ENCODE results near the gene RFC2. TPM values are rescaled to one million over a fixed set of nuclear protein-coding genes. Genes with fewer than 3 reads are reported as not detected.
"Not testable (repeated sequence)": the region's sequence is repeated elsewhere in the genome, so short reads cannot be mapped to it uniquely, and the experiment has no call there.

Gene RFC2
- total RNA-seq, 2 experiments from 2014 or later = 52.5 to 55.9 TPM

DNA sequence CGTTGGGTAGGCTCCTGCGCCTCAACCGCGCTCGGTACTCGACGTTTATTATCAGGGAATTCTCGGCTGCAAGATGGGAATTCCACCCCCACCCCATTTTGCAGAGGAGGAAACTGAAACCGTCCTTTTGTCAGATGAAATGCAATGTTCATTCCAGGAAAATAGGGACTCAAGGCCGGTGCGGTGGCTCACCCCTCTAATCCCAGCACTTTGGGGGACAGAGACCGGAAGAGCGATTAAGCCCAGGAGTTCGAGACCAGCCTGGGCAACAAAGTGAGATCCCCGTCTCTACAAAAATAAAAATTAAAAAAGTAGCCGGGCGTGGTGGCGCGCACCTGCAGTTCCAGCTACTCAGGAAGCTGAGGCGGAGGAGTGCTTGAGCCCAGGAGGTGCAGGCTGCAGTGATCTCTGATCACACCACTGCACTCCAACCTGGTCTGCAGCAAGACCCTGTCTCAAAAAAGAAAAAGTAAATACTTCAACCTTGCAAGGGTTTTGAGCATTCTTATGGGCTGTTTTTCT lies 720 bp upstream of the RFC2 start:
- H3K9me3 Mint-ChIP-seq = no peaks in the 10 kb centered on the region
- H3K27me3 Mint-ChIP-seq = peaks cover 3% of the 10 kb centered on the region
- DNase-seq = peak; percentile 22
- ChIA-PET POLR2A (interaction anchor here (0.6 to 1.6 kb wide), 8 partner anchors 13 to 80 kb away, joined by 3 to 4 read pairs (median 4); partner anchors contain the start of gene LAT2), CTCF (interaction anchor here (0.9 to 2.6 kb wide), 3 partner anchors 21 to 145 kb away, joined by 3 to 12 read pairs (median 4); no protein-coding TSS in a partner anchor)
- peaks cover 27% of the 10 kb centered on the region for H3K36me3 Mint-ChIP-seq (ENCODE audit: low read depth)
- peak overlapping the region; percentile 92 for H3K27ac Mint-ChIP-seq
- H3K4me3 Mint-ChIP-seq = peak overlapping the region; percentile 92
- peaks cover 41% of the 10 kb centered on the region for H3K4me1 Mint-ChIP-seq

DNA sequence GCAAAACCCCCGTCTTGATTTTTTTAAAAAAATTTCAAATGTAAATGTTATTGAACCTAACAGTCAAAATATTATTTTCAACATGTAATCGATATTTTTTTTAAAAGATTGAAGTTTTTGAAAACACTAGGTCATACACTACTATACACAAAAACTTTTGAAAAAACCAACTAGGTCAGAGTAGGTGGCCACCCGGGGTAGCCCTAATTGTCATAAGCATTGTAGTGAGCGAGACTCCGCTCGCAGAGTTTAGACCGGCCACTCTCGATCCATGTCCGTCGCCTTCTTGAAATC lies 417 bp downstream of the RFC2 start:
- H3K27me3 Mint-ChIP-seq = peaks cover 3% of the 10 kb centered on the region
- peaks cover 49% of the 10 kb centered on the region for H3K4me1 Mint-ChIP-seq
- H3K9me3 Mint-ChIP-seq = no peaks in the 10 kb centered on the region
- DNase-seq = no peak
- ChIA-PET CTCF (interaction anchor here (0.6 to 1.9 kb wide), 4 partner anchors 17 to 189 kb away, joined by 3 to 11 read pairs (median 4); no protein-coding TSS in a partner anchor), POLR2A (interaction anchor here (1.0 to 1.6 kb wide), 4 partner anchors 34 to 47 kb away, joined by 4 to 9 read pairs (median 4); partner anchors contain the start of gene LAT2)
- peak overlapping the region; percentile 92 for H3K4me3 Mint-ChIP-seq
- peaks cover 36% of the 10 kb centered on the region for H3K36me3 Mint-ChIP-seq (ENCODE audit: low read depth)
- H3K27ac Mint-ChIP-seq = peak overlapping the region; percentile 92

DNA sequence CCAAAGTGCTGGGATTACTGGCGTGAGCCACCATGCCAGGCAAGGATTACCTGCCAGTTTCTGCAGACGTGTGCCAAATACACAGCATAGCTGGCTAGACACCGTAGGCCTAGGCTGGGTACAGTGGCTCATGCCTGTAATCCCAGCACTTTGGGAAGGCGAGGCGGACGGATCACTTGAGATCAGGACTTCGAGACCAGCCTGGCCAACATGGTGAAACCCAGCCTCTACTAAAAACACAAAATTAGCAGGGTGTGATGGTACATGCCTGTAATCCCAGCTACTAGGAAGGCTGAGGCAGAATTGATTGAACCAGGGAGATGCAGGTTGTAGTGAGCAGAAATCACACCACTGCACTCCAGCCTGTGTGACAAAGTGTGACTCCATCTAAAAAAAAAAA lies 868 bp downstream of the RFC2 start:
- CTCF ChIA-PET = interaction anchor here (0.6 to 1.9 kb wide), 4 partner anchors 17 to 188 kb away, joined by 3 to 11 read pairs (median 4); no protein-coding TSS in a partner anchor
- Mint-ChIP-seq H3K4me1 (peaks cover 50% of the 10 kb centered on the region), H3K4me3 (peak overlapping the region; percentile 92), H3K36me3 (ENCODE audit: low read depth) (peaks cover 39% of the 10 kb centered on the region), H3K27me3 (no peaks in the 10 kb centered on the region), H3K27ac (peak overlapping the region; percentile 92), H3K9me3 (no peaks in the 10 kb centered on the region)
- no peak for DNase-seq
- POLR2A ChIA-PET = interaction anchor here (1.0 to 1.6 kb wide), 4 partner anchors 35 to 47 kb away, joined by 3 to 9 read pairs (median 4); no protein-coding TSS in a partner anchor

DNA sequence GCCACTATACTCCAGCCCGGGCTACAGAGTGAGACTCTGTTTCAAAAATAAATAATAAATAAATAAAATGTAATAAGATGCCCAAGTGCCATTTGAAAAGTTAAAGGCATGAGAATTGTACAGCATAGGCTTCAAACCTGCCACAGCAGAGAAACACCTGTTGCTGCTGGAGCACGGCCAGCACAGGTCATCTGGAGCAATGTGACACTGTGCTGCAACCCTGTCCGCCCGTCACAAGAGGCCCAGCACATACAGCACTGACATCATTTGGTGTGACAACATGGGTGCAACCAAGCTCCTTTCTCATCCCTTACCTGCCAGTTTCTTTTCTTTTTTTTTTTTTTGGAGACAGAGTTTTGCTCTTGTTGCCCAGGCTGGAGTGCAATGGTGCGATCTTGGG lies 1.3 kb downstream of the RFC2 start:
- H3K9me3 Mint-ChIP-seq = no peaks in the 10 kb centered on the region
- peaks cover 43% of the 10 kb centered on the region for H3K36me3 Mint-ChIP-seq (ENCODE audit: low read depth)
- peak overlapping the region; percentile 56 for H3K27ac Mint-ChIP-seq
- CTCF ChIA-PET = interaction anchor here (0.6 to 1.9 kb wide), 5 partner anchors 11 to 148 kb away, joined by 3 to 11 read pairs (median 4); no protein-coding TSS in a partner anchor
- peak overlapping the region; percentile 92 for H3K4me3 Mint-ChIP-seq
- POLR2A ChIA-PET = interaction anchor here (1.0 to 1.6 kb wide), 2 partner anchors 38 to 41 kb away, joined by 3 to 9 read pairs; no protein-coding TSS in a partner anchor
- no peaks in the 10 kb centered on the region for H3K27me3 Mint-ChIP-seq
- peaks cover 53% of the 10 kb centered on the region for H3K4me1 Mint-ChIP-seq
- no peak for DNase-seq

DNA sequence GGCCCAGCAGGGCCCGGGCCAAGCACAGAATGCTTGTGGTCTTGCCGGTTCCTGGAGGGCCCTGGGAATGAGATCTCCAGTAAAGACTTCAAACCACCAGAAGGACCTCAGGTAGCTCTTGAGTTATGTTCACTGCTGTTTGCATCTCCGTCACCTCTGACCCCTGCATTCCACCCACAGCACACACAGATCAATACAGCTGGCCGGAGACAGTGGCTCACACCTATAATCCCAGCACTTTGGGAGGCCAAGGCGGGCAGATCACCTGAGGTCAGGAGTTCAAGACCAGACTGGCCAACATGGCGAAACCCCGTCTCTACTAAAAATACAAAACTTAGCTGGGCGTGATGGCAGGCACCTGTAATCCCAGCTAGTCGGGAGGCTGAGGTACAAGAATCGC lies 5.1 kb downstream of the RFC2 start:
- peaks cover 57% of the 10 kb centered on the region for H3K36me3 Mint-ChIP-seq (ENCODE audit: low read depth)
- POLR2A ChIA-PET = interaction anchor here (0.9 kb wide), 1 partner anchor 75 kb away, joined by 3 read pairs; the partner anchor contains the start of gene EIF4H

DNA sequence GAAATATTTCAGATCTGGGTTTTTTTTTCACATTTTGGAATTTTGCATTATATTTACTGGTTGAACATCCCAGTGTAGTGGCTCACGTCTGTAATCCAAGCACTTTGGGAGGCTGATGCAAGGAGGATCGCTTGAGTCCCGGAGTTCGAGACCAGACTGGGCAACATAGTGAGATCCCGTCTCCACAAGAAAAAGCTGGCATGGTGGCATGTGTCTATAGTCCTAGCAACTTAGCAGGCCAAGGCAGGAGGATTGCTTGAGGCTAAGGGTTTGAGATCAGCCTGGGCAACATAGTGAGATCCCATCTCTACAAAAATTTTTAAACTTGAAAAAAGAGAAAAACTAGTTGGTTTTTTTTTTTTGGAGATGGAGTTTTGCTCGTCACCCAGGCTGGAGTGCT lies 6.0 kb downstream of the RFC2 start:
- no peak for DNase-seq
- no peak overlapping the region for H3K4me3 Mint-ChIP-seq
- ChIA-PET POLR2A (interaction anchor here (0.9 kb wide), 1 partner anchor 74 kb away, joined by 3 read pairs; the partner anchor contains the start of gene EIF4H), CTCF (interaction anchor here (0.6 kb wide), 1 partner anchor 42 kb away, joined by 3 read pairs; no protein-coding TSS in a partner anchor)
- no peaks in the 10 kb centered on the region for H3K9me3 Mint-ChIP-seq
- peaks cover 60% of the 10 kb centered on the region for H3K36me3 Mint-ChIP-seq (ENCODE audit: low read depth)
- H3K27ac Mint-ChIP-seq = no peak overlapping the region
- H3K27me3 Mint-ChIP-seq = no peaks in the 10 kb centered on the region
- H3K4me1 Mint-ChIP-seq = peaks cover 35% of the 10 kb centered on the region

More for the DNA sequence above, 5.1 kb downstream of the RFC2 start:
- not testable (repeated sequence) for H3K27ac Mint-ChIP-seq, H3K9me3 Mint-ChIP-seq, H3K27me3 Mint-ChIP-seq, H3K4me3 Mint-ChIP-seq, DNase-seq
- peaks cover 34% of the 10 kb centered on the region for H3K4me1 Mint-ChIP-seq
- CTCF ChIA-PET = interaction anchor here (1.8 kb wide), 1 partner anchor 43 kb away, joined by 6 read pairs; no protein-coding TSS in a partner anchor

DNA sequence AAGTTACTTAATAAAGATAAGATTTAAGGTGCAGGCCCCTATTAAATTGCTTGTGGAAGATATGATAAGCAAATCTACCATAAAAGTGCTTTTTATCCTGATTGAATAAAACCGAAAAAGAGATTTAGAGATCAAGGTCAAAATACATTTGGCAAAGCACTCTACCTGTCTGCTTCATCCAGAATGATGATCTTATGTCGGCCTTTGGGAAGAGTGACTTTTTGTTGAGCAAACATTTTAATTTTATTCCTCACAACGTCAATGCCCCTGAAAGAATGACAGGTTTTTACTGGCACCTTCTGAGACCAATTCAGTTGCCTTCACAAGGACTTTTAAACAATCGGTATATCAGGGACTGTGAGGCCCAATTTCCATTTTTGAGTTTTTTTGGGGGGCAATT lies 7.7 kb downstream of the RFC2 start:
- H3K4me3 Mint-ChIP-seq = no peak overlapping the region
- CTCF ChIA-PET = no interaction called here
- H3K27ac Mint-ChIP-seq = no peak overlapping the region
- H3K9me3 Mint-ChIP-seq = no peaks in the 10 kb centered on the region
- H3K27me3 Mint-ChIP-seq = no peaks in the 10 kb centered on the region
- H3K4me1 Mint-ChIP-seq = peaks cover 31% of the 10 kb centered on the region
- POLR2A ChIA-PET = no interaction called here
- no peak for DNase-seq
- H3K36me3 Mint-ChIP-seq (ENCODE audit: low read depth) = peaks cover 68% of the 10 kb centered on the region

DNA sequence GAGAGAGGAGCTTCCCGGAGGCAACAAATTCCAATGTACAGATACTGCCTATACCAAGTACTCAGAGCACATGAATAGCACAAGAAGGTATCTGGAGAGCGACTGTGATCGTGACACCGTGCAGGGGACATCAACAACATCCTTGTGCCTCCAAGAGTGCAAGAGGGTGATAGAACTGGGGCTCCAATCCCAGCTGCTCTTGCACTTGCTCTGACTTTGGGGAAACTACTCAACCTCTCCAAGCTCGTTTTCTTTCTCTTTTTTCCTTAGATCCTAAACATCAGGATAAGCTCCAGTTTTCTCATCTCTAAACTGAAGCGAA lies 12.1 kb downstream of the RFC2 start:
- peaks cover 14% of the 10 kb centered on the region for H3K4me1 Mint-ChIP-seq
- ChIA-PET POLR2A (interaction anchor here (0.9 to 1.1 kb wide), 2 partner anchors 13 to 24 kb away, joined by 3 read pairs; no protein-coding TSS in a partner anchor), CTCF (interaction anchor here (0.6 to 1.1 kb wide), 2 partner anchors 10 to 123 kb away, joined by 3 to 4 read pairs; no protein-coding TSS in a partner anchor)
- no peaks in the 10 kb centered on the region for H3K27me3 Mint-ChIP-seq
- no peaks in the 10 kb centered on the region for H3K9me3 Mint-ChIP-seq
- H3K4me3 Mint-ChIP-seq = no peak overlapping the region
- H3K36me3 Mint-ChIP-seq (ENCODE audit: low read depth) = peaks cover 55% of the 10 kb centered on the region
- H3K27ac Mint-ChIP-seq = no peak overlapping the region
- no peak for DNase-seq

DNA sequence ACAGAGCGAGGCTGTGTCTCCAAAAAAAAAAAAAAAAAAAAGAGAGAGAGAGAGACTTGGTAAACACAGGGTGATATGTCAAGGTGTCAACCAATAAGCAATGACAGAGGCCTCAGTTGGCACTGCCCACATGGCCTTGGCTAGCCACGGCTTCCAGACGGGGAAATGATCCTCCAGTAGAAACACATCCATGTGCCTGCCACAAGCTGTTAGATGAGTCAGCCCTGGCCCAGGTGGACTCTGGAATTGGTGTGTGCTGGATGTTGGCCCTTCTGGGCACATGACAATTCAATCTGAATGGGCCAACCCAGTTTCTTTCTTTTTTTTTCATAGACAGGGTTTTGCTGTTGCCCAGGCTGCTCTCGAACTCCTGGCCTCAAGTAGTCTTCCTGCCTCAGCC lies 13.7 kb downstream of the RFC2 start:
- Mint-ChIP-seq H3K4me1 (peaks cover 27% of the 10 kb centered on the region), H3K36me3 (ENCODE audit: low read depth) (peaks cover 55% of the 10 kb centered on the region)
- POLR2A ChIA-PET = no interaction called here

DNA sequence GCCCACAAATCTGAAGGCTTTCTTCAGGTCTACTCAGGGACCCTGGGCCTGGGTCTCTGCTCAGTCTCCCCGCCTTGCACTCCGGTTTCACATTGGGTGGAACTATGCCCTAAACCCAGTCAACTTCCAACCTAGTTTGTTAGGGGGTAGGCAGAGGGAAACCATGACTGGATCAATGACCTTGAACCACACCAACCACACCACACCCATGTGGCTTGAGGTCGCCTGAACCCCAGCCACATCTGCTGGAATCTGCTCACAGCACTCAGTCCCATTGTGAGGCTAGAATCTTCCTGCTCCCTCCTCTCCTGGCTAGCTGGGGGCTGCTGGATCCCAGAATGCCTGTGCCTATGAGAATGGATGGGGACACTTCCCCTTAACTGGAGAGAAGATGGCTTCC lies 17.9 kb downstream of the RFC2 start:
- peak; percentile 75 for DNase-seq
- POLR2A ChIA-PET = interaction anchor here (0.6 to 1.6 kb wide), 8 partner anchors 9 to 61 kb away, joined by 3 to 4 read pairs (median 3); partner anchors contain the start of gene CLIP2
- H3K36me3 Mint-ChIP-seq (ENCODE audit: low read depth) = peaks cover 56% of the 10 kb centered on the region
- peak overlapping the region; percentile 64 for H3K27ac Mint-ChIP-seq
- no peaks in the 10 kb centered on the region for H3K27me3 Mint-ChIP-seq
- peaks cover 31% of the 10 kb centered on the region for H3K4me1 Mint-ChIP-seq
- CTCF ChIA-PET = interaction anchor here (0.6 to 2.5 kb wide), 5 partner anchors 17 to 69 kb away, joined by 3 to 11 read pairs (median 4); no protein-coding TSS in a partner anchor
- H3K4me3 Mint-ChIP-seq = peak overlapping the region; percentile 17
- no peaks in the 10 kb centered on the region for H3K9me3 Mint-ChIP-seq

More for the DNA sequence above, 13.7 kb downstream of the RFC2 start:
- no peaks in the 10 kb centered on the region for H3K27me3 Mint-ChIP-seq
- CTCF ChIA-PET = interaction anchor here (1.2 kb wide), 1 partner anchor 34 kb away, joined by 5 read pairs; no protein-coding TSS in a partner anchor
- no peak overlapping the region for H3K27ac Mint-ChIP-seq
- no peaks in the 10 kb centered on the region for H3K9me3 Mint-ChIP-seq
- no peak overlapping the region for H3K4me3 Mint-ChIP-seq
- no peak for DNase-seq

DNA sequence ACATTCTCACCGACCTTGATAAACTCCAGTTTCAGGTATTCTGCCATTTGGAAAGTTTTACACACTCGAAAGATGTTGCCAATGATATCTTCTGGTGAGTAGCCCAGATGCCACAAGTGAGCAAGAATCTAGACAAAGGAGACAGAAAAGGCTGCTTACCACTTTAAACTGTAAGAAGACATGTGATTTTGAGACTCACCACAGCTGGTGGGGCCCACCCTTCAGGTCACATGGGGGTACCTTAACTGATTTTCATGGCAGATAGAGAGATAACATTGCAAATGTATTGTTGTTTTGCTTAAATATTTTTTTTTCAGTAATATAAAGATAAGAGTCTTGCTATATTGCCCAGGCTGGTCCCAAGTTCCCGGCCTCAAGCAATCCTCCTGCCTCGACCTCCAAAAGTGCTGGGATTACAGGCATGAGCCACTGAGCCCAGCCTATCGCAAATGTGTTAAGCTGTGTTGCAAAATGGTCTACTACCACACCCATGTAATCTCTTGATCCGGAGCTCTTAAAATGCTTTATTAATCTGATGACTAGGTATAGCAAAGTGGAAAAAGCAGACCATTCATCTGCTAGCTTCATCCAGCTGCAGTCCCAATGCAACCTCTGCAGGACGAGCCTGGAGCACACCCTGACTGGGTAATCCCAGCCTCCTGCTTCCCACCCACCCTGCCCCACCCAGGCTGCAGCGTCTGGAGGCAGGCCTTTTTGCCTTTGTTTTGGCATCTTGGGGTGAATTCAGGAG lies 18.5 kb downstream of the RFC2 start:
- POLR2A ChIA-PET = interaction anchor here (0.6 to 1.6 kb wide), 7 partner anchors 9 to 61 kb away, joined by 3 to 4 read pairs (median 3); no protein-coding TSS in a partner anchor
- CTCF ChIA-PET = interaction anchor here (0.6 to 2.5 kb wide), 5 partner anchors 17 to 68 kb away, joined by 3 to 11 read pairs (median 4); no protein-coding TSS in a partner anchor
- Mint-ChIP-seq H3K9me3 (no peaks in the 10 kb centered on the region), H3K27me3 (no peaks in the 10 kb centered on the region), H3K4me3 (no peak overlapping the region), H3K4me1 (peaks cover 35% of the 10 kb centered on the region), H3K36me3 (ENCODE audit: low read depth) (peaks cover 59% of the 10 kb centered on the region), H3K27ac (peak overlapping the region; percentile 61)
- no peak for DNase-seq

DNA sequence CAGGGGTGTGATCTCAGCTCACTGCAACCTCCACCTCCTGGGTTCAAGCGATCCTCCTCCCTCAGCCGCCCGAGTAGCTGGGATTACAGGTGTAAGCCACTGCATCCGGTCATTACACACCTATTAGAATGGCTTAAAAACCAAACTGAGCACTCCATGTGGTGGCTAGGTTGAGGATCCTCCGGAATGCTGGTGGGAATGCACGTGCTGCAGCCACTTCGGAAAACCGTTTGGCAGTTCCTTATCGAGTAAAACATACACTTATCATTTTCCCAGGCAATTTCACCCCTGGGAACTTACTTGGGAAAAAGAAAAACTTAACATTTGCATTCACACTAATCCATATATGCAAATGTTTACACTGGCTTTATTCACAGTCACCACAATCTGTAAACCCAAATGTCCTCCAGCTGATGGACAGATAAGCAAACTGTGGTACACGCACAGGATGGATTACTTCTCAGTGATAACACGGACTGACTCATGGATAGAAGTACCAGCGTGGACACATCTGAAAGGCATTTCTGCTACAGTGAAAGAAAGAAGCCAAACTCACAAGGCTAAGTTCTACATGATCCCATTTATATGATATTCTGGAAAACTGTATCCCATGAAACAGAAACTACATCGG lies 20.4 kb downstream of the RFC2 start:
- peaks cover 37% of the 10 kb centered on the region for H3K4me1 Mint-ChIP-seq
- H3K9me3 Mint-ChIP-seq = no peaks in the 10 kb centered on the region
- ChIA-PET POLR2A (no interaction called here), CTCF (no interaction called here)
- H3K4me3 Mint-ChIP-seq = no peak overlapping the region
- no peaks in the 10 kb centered on the region for H3K27me3 Mint-ChIP-seq
- no peak overlapping the region for H3K27ac Mint-ChIP-seq
- DNase-seq = no peak
- peaks cover 64% of the 10 kb centered on the region for H3K36me3 Mint-ChIP-seq (ENCODE audit: low read depth)

Measured in activated CD4-positive, alpha-beta memory T cell treated with anti-CD3 and anti-CD28 coated beads, Interleukin-2, amount 10 ng/mL, durations not matched to agents 7 days and 5 days (primary cell).